HG03469 (cell line): ENCODE data around the gene ZEB1.
A peak's percentile ranks its signal among the peaks of the same experiment; 100 is the strongest.

Experiments
- ATAC-seq: cut with Tn5 transposase; IDR thresholded peaks from one replicate; pipeline ENCODE4 v1.9.1; 2021; ENCODE audit warnings: mild to moderate bottlenecking, moderate library complexity, moderate number of reproducible peaks; ENCODE audit not compliant: unreplicated experiment

The ZEB1 gene

GRCh38 chr10:31318854-31319601, at the start of gene ZEB1:
ZEB1 (plus strand) TSS chr10:31319216; CDS start chr10:31319235, 19 bp downstream.
- peak; percentile 11 for ATAC-seq

- no peak for ATAC-seq
These were observed 48.1 kb upstream of the ZEB1 start for GRCh38 chr10:31270954-31271353.

GRCh38 chr10:31272841-31273240, 46.2 kb upstream of the ZEB1 start:
- ATAC-seq: no peak

DNA sequence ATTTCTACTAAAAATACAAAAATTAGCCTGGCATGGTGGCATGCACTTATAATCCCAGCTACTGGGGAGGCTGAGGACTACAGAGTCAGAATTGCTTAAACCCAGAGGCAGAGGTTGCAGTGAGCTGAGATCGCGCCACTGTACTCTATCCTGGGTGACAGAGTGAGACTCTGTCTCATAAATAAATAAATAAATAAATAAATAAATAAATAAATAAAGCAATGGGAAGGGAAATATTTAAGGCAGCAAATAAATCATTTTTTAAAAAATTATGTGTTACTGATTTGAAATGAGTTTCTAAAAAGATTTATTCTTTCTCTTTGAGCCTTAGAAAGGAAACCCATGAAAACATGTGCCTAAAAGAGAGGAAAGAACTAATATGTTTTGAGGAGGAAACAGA, 45.2 kb upstream of the ZEB1 start:
- no peak for ATAC-seq

DNA sequence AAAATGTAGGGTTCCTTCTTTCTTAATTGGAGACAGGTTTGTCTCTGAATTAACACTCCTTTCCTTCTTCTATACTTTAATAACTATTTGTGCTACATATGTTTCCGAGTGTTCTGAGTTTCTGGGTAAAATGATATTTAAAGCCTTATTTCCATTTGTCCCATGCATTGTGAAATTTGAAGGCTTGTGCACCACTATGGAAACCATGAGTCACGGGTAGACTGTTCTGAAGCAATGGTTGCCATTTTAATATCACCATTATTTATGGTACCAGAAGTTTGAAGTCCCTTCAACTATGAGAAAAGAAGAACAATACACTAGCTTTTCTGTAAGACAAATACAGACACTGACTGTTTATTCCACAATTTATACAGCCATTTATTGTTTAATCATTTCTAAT, 44.7 kb upstream of the ZEB1 start:
- ATAC-seq: no peak

GRCh38 chr10:31278279-31278941, 40.6 kb upstream of the ZEB1 start:
- ATAC-seq: no peak

- ATAC-seq: no peak
These were observed 38.0 kb upstream of the ZEB1 start for GRCh38 chr10:31280972-31281371.

- no peak for ATAC-seq
These were observed 31.0 kb upstream of the ZEB1 start for GRCh38 chr10:31288001-31288400.

- ATAC-seq: no peak
These were observed 30.1 kb upstream of the ZEB1 start for GRCh38 chr10:31288962-31289361.

DNA sequence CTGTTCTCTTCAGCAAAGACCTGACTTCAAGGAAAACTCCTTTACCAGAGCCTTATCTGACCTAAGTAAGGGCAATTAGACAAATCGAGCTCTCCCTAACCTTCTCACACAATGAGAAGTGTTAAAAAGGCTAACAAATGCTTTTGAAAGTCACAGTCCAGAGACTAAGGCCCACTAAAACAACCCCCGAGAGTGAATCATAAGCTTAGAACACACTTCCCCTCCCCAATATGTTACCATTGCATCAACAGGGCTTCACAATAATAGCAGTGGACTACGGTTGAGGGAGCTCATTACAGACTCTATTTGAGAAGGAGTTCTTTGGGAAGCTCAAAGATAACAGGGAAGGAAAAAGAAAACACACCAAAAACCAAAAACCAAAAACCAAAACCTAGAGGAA, 28.6 kb upstream of the ZEB1 start:
- no peak for ATAC-seq

GRCh38 chr10:31291123-31291522, 27.9 kb upstream of the ZEB1 start:
- ATAC-seq: no peak

GRCh38 chr10:31294558-31294957, 24.5 kb upstream of the ZEB1 start:
- ATAC-seq: no peak

DNA sequence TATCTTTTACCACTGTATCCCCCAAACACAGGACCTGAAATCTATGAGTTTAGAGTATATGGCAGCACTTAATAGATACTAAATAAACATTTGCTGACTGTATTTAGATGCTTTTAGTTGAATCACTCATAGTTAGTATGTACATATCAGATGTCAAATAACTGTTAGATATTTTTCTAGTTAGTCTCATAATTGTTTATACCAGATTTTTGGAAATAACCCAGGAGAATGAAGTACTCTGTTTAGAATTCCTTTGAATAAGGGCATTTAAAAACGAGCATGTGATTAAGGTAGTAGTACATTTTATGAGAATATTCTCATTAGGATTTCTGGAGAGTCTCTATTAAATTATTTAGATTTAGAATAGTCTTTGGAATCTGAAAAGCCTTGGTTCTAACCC, 22.3 kb upstream of the ZEB1 start:
- no peak for ATAC-seq

DNA sequence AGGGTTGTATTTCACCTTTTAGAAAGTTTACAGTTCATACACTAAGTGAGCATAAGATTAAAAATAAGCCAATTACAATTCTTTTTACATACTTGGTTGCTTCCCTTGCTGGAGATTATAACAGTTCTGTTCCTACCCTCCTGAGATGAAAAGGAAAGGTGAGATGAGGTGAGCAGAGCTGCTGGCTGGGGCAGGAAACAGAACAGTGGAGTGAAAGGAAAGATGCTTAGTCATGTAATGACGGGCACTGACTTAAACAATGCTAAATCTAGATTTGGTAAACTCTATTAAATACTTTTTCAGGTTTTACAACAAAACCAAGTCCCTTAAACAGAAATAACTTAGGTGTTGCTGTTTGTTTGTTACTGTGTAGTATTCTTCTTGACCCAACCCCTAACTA, 19.9 kb upstream of the ZEB1 start:
- ATAC-seq: no peak

DNA sequence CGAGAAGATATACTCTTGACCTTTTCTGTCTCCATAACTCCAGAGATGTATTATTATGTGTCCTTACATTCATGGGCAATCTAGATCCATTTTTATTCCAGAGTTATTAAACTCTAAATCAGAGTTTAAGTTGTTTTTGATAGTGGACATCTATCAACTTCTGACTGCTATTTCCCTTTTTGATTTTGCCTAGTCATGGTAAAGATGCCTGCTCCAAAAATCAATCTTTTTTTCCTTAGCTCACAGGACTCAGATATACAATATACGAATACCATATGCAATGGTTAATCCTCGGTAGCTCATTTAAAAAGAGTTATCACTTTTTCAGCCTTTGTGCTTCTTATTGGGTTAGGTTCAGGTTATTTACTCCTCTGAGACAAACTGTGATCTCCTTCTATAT, 15.8 kb upstream of the ZEB1 start:
- ATAC-seq: no peak

DNA sequence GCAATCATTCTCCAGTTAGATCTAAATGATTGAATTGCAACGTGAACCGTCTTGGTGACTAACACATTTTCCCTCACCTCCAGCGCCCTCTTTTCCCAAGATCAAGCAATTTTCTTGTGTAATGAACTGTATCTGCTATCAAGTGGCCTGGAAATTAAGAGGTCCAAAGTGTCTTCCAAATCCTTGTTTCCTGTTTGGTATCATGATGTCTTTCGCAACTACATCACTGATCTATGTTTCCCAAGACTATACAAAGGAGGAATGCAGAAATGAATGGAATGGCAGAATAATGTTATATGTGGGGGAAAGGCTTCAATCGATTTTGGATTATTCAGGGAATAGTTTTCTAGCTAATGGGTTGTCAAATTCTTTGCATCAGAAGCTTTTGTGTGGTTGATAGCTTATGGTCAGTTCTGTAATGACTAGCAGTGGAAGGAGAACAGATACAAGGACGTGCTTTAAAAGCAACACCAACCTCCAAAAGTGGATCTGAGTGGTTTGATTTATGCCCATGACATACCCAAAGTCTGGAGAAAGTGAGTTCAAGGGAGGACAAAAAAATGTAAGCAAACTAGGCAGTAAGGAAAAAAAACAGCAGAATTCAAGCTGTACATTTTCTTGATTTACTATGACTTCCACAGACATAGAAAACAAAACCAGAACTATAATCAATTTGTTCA, 14.6 kb upstream of the ZEB1 start:
- ATAC-seq: no peak

DNA sequence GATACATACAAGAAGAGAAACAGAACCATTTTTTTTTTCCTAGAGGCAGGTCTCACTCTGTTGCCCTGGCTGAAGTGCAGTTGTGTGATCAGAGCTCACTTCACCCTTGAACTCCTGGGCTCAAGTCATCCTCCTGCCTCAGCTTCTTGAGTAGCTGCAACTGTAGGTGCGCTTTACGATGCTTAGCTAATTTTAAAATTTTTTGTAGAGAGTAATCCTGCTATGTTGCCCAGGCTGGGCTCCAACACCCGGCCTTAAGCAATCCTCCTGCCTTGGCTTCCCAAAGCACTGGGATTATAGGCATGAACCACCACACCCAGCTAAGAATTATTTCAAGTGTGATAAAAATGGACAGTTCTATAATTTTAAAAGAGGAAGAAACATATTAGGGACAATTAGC, 5.6 kb upstream of the ZEB1 start:
- ATAC-seq: no peak

DNA sequence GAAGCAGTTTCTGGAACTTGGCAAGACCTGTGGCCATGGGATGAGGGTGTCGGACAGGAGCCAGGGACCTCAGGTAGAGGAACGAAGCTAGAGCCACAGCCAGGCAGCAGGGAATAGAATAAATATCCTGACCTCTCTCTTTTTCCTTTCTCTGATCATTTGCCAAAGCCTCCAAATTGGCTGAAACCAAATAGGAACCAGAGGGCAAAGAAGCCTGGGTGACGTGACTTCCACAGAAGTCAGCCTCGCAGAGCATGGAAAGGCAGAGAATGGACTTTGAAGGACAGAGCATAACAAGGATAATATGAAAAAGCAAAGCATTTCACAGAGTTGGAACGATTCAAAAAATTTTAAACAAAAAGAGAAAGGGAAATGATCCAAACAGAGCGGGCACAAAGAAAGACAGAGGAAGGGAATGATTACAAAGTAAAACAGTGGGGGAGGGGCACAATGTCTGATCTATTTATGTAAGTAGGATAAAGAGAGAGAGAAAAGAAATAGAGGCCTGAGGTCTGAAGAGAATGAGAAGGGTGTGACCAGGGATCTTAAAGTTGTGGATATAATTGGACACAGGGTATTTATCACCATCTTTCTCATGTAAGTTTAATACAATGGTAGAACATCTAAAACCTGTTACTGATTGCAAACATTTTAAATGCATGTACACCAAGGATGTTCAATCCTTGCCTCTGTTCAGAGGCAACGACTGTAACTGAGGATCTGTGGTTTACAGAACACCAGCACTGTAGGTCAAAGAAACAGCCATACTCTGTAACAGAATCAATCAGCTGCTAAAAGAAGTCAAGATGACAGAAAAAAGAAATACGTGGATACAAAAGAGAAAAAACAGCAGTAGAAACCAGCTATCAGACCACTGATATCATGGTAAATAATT, 4.5 kb upstream of the ZEB1 start:
- ATAC-seq: no peak

- no peak for ATAC-seq
These were observed 3.6 kb upstream of the ZEB1 start for GRCh38 chr10:31315453-31315852.

DNA sequence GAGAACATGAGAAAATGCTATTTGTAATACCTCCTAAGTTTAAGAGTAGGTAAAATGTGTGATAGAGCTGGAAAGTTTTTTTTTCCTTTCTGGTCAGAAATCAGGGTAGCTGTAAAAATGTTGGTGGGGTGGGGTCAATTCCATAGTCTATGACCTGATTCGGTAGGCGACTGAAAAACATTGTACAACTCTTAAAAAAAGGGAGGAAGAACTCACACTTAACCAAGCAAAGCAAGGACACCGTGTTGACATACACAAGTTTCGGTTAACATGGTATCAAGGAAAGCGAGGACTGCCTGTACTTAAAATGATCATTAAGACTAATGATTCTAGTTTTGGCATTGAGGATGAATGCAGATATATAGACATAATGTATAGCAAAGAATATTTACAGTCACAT, 1.8 kb upstream of the ZEB1 start:
- no peak for ATAC-seq
